HPDE6-E6E7 (cell line): ENCODE measurements around the gene CYFIP1.

ENCODE experiments used
- DNase-seq: peaks from one replicate; pipeline ENCODE4 v3.0.0; 2011; ENCODE audit warnings: missing footprints; ENCODE audit errors: extremely low spot score

Gene CYFIP1

DNA sequence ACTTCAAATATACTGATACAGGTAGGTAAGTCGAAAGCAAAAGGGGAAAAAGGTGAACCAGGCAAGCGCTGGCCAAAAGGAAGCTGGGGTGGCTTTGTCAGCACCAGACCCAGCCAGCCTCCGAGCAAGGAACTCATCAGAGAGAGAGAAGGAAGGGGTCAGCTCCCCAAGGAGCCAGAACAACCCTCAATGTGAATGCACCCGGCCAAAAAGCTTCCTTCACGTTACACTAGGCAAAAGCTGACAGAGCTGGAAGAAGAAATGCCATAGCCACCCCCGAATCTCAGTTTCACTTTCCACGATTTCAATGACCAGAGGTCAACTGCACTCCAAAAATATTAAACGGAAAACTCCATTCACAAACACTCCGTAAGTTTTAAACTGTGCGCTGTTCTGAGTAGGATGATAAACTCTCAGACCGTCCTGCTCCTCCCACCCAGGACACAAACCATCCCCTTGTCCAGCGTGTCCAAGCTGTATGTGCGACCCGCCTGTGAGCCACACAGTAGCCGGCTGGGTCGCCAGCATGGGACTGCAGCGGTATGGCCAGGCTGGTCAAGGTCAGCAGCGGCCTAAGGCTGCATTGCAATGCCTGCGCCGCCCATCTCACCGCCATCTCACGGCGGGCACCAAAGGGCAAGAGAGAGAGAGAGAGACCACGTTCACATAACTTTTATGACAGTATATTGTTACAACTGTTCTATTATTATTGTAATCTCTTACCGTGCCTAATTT lies 29.7 kb downstream of the CYFIP1 start:
- DNase-seq, result no peak

DNA sequence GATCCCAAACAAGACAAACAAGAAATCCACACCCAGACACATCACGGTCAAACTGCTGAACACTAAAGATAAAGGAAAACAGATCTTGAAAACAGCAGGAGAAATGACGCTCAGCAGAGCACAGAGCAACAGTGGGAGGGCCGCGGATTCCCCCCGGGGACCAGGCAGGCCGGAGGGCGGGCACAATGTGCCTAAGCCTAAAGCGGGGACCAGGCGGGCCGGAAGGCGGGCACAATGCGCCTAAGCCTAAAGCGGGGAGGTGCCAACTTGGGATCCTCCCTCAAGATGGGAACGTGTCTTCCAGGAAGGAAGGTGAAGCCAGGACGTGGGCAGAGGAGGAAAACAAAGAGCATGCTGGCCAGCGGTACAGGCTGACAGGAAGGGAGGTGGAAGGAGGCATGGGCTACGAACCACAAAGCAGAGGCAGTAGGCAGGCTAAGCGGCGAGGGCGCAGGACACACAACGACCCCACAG lies 31.1 kb downstream of the CYFIP1 start:
- no peak for DNase-seq

DNA sequence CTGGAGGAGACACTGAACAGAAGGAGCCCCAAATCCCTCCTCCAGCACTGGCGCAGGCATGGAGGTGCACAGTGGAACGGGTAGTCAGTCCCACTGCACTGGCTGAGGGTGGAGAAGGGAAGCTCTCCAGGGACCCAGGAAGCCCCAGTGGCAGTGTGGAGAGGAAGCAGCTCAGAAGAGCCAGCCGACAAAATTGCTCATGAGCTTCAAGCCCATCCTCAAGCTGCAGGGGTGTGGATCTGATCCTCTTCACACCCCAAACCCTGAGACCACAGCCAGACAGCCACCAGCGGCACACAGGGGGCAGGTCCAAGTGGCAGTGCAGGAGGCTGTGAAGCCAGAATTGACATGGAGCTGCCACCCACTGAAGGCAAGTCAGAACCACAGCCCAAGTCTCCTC lies 32.1 kb downstream of the CYFIP1 start:
- DNase-seq, result no peak

DNA sequence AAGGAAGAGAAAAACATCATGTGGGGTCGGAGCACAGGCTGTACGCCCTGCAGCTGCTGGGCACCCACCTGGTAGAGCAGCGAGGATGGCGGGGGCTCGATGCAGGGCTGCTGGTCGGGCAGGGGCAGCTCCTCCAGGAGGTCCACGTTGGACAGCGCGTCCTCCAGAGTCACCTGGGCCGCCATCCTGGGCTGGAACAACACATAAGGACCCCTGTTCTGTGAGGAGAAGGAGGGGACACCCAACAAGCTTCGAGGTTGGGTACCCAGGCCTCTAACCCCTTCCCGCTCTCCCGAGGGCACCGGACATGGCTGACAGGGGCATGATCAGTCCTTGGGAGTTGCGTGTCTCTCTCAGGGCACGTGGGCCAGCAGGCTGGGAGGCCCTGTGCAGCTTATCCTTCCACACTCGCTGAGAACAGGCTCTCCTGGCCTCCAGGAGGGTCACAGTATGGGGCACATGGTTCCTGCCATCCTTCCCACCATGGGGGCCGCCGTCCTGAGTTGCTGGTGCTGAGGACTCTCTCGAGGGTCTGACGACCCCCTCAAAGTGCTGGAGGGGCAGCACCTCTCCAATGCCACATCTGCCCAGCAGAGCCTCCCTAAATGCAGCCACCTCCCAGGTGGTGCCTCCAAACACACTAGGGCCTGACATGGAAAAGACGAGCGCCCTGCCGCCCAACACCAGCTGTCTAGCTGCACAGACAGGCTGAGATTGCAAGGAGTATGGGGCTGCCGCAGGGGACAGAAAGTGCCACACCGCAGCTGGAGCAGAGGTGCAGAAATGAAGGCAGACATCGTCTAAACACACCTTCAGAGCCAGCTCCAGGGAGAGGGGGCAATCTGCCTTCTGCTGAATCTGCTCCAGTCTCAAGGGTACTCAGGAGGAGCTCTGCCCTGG lies 32.8 kb downstream of the CYFIP1 start:
- DNase-seq, result no peak

DNA sequence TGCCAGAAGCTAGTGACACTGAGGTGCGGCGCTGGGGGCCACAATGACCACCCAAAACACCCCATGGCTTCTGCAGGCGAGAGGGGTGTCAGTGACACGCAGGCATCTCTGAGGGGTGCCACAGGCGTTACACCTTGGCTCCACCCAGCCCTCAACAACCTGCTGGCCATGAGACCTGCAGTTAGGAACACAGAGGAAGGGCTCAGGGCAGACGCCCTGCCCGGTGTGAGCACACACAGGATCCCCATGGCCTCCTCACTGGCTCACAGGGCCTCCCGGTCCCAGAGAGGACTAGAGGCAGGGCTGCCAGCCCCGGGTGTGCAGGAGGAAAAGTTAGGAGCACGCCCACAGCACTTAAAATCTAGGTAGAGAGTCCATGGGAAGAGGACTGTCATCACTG lies 35.1 kb downstream of the CYFIP1 start:
- no peak for DNase-seq

DNA sequence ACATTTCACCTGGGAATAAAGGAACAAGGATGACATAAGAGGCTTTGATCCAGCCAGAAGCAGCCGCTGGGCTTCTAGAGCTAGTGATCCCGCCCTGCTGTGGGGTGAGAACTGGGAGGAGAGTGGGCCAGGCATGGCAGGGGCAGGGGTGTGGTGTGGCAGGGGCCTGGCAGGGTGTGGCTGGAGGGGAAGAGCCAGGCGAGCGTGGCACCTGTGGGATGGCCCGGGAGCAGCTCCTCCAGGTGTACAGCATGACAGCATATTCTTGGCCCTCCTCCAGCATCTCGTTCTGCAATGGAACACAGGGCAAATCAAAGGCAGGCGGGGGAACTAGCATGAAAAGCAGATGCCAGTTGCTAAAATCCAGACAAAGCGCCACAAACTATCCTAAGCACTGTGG lies 35.5 kb downstream of the CYFIP1 start:
- DNase-seq, result no peak

DNA sequence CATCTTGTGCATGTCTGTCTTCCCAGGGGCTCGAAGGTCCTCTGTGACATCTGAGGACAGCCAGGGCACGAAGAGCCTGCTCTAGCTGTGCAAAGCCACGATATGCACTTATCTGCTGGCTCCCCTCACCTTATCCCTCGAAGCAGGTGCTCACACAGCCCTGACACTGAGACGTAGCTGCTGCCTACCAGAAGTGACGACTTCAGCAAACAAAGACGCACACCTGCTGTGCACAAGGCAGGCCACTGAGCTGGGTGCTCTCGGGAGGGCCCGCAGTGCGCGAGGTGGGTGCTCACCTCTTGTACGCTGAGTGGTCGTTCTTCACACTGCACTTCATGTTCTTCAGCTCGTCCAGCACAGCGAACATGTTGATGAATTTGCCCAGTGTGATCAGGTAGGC lies 37.3 kb downstream of the CYFIP1 start:
- DNase-seq, result no peak

DNA sequence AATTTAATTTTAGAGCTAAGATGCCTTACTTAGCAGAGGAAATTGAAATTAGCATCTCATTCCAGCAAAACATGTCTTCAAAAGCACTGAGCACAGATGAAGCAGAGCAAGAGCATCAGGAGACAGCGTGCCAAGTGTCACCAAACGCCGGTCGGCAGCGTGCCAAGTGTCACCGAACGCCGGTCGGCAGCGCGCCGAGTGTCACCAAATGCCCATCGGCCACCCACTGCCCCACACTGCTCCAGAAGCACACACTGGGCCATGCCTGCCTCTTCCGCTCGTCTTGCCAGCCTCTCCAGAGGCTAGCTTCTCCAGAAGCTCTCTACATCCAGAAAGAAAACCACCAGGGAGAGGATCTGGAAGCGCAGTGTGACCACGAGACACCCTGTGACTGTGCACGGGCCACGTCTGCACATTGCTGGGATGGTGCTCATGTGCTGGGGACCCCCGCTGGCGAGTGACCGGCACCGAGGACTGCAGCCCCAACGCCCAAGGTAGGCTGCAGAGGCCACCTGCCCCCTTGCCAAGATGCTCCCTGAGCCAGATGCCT lies 37.8 kb downstream of the CYFIP1 start:
- DNase-seq, result no peak

DNA sequence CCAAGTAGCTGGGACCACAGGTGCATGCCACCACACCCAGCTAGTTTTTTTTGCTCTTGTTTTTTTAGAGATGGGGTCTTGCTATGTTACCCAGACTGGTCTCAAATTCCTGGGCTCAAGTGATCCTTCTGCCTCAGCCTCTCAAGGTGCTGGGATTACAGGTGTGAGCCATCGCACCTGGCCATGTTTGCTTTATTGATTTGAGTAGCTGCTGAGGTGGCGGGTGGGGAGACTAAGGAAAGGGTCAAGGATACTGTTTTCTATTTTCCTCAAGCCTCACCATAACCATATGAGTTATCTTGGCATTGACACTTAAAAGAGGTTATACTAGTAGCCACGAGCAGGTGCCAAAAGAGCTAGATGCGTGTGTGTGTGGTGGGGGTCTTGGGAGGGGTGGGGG lies 39.0 kb downstream of the CYFIP1 start:
- no peak for DNase-seq

DNA sequence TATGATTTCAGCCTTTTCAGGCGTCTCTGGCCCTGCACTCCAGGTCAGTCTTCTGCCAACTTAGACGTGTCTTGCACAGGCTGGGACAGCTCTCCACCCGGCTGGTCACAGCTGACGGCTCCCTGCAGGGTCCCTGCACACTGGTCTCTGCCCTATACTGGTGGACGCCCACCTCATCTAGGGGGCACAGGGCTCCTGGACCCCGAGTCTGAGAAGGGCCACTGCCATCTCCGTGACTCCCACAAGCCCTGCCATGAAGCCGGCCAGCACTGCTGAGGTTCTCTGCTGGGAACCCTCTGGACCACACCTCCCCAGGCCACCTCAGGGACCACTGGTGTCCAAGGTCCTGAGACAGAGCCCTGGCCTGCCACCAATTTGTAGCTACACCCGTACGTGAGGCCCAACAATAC lies 40.5 kb downstream of the CYFIP1 start:
- DNase-seq, result no peak

DNA sequence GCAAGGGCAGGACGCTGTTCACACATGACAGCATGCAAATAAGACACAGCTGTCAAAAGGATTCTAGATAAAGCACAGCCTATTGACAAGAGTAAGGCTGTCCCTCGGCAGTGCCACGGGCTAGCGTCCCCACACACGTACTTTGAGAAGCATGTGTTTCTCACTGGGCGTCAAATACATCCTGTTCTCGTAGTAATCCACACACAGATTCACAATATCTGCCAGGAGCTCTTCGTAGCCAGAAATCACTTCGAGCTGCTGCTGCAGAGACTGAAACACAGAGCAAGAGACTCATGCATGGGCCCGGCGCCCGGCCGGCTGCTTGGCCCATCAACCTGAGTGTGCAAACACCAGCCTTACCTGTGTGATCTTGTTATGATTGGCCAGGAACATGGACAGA lies 41.1 kb downstream of the CYFIP1 start:
- no peak for DNase-seq

DNA sequence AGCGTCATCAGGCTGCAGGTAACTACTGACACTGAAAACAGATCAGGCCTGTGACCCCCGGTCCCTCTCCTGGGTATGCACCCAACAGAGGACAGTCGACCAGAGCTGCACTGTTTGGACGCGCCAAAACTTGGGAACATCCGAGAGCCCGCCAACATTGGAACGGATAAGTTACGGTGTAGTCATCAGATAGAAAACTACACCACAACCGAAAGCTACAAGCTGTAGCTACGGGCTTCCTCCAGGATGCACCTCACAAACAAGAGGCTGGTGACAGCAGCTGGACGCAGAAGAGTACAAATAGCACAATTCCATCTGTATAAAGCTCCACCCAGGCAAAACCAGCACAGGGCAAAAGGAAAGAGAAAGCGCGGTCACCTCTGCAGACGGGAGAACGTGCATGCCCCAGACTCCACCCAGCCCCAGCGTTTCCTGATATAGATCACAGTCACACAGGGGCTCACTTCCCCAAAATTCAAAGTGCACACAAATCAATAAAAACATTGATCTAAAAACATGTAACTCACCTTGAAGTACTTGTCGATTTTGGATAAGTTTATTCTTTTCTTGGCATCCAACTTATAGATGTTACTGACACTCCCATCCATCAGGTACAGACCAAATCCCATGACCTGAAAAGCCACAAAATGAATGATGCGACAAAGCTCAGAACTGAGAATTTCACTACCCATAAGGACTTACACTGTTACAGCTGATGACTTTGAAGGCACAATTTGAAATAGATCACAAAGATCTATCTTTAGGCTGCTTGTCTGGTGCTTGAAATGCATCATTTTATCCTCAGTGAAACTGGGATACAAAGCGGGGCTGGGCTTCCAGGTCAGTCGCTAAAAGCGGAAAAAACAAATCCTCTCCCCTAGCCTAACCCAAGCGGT lies 43.3 kb downstream of the CYFIP1 start:
- no peak for DNase-seq

DNA sequence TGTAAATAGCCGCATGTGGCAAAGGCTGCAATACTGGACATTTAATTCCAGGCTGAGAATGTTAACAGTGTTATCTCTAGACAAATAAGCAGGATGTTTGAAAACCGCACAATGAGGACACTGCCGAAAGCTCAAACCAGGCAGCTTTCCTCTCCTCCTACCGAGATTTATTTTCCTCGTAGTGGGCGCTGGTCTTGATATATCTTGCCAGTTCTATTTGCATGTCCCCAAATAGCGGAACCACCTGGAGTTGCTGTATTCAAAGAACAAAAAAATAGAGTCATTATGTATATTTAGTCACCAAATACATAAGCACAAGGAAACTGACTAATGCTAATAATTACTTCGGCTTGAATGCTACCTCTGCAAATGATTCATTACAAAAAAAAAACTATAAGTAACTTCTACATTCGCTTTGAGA lies 46.5 kb downstream of the CYFIP1 start:
- no peak for DNase-seq

DNA sequence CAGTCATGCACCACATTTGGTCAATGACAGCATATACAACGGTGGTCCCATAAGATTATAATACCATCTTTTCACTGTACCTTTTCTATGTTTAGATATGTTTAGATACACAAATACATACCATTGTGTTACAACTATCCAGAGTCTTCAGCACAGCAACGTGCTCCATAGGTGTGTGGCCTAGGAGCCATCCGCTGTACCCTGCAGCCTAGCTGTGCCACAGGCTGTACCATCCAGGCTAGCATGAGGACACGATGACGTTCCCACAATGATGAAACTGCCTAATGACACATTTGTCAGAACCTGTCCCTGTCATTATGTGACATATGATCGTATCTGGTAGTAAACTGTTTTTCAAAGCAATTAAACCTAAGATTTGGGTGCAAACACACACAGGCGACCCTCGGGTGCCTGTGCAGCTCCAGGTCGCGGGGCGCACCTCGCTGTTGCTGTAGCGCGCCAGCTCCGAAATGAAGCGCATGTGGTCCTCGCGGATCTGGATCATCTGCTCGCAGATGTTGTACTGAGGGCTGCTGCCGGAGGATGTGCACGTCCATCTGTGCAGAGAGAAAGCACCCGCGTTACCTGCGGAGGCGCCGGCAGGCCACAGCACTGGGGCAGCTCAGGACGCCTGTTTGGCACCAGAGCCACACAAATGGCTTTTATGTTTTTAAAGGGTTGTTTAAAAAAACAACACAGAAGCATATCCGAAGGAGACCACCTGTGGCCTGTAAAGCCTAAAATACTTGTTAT lies 48.2 kb downstream of the CYFIP1 start:
- DNase-seq, result no peak

DNA sequence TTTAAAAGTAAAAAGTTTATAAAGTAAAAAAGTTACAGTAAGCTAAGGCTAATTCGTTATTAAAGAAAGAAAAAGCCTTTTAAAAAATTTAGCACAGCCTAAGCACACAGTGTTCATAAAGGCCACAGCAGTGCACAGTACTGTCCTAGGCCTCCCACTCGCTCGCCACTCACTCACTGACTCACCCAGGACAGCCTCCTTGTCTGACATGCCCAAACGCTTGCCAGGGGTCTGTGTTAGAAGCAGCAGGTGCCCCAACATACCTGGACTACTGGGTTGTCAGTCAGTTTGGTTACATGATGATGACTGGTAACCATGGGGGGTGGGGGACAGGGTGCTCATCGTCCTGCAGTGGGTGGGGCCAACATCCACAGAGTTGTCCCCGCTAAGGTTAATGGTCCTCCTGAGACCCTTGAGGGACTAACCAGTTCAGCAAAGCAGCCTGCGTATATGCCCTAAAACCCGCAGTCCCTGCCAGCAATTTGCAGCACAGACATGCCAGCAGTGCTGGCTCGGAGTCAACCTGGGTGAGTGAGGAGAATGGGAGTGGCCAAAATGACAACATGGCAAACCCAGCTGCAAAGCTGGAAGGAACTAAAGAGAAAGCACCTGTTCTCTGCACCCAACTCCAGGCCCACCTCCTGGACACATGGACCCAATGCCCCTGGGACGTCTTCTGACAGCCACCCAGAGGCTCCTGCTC lies 49.2 kb downstream of the CYFIP1 start:
- DNase-seq, result peak; percentile 49

DNA sequence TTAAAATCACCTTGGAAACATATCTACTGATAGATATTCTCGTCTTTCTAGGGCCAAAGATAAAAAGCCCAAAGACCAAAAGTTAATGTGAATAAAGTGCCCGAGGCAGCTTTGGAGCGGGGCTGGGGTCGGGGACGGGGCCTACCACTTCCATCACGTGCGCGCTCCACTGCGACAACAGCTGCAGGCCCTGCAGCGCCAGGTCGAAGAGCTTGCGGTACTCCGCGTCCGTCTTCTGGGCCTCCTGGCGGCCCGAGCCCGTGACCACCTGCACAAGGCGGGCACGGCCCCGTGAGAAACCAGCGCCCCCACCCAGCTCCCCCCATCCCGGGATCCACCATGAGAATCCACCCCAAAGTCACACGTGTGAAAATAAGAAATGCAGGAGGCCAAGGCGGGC lies 52.4 kb downstream of the CYFIP1 start:
- no peak for DNase-seq

DNA sequence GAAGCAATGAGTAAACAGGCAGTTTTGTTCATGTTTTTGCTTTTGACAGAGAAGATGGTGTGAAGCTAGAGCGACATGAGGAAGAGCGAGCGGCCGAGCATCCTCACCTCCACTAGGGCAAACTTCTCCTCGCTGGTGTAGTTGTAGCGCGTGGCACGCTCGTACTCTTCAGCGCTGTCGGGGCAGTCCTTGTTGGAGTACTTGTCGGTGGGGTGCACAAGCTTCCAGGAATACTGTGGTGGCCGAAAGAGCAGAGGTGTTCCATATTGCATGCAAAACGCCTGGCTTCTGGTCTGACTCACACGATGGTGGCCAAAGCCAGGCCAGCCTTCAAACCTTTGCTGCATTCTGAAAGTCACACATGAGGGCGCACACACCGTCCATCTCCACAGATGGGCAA lies 54.3 kb downstream of the CYFIP1 start:
- DNase-seq, result no peak

DNA sequence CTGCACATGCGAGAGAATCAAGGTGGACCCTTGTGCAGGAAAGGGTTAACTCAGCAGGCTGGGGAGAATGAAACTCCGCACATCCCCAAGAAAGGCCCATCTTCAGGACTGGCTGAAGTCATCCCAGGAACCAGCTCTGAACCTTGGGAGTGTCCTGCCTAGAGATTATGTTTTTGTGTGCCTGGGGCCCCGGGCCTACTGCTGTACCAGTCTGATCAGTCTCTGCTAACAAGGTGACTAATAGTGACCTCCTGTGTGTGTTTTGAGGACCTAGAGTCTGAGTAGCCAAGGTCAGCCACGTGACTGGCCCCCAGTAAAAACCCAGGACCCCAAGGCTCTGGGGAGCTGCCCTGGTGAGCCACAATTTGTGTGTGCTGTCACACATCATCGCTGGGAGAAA lies 58.2 kb downstream of the CYFIP1 start:
- no peak for DNase-seq

DNA sequence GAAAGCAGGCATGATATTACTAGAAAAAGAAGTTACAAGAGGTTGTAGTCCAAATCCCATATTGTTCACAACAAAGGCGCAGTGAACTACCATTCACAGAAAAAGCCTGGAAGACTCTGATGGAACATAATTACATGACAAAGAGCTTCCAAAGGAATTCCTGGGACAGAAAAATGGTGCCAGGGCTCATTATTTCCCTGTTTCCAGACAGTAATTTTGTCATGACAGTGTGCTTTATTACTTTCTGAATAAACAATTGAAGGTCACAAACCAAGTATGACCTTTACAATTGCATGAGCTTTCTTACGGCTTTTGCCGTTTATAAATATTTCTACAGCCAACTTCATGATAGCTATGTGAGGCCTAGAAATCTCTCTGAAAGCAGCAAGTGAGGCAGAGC lies 61.0 kb downstream of the CYFIP1 start:
- no peak for DNase-seq

DNA sequence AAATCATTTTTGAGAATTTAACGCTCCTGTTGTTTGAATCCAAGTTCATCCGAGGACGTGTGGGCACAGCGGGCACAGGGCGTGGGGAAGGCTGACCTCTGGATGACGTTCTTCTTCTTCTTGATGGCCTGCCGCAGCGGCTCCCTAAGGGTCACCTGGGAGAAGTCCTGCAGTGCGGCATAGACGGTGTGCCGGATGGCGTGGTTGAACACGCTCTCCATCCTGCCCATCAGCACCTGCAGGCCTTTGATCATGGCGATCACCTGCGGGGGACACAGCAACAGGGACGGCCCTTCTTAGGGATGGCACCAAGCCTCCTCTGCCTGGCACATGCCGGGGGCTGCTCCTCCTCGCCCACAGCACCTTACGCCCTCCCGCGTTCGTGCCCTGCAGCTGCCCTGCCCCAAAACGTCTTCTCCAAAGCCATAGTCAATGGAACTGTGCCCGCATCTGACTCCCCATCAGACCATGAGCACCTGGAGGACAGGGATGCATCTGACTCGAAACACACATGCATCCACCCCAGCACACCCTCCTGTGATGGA lies 61.5 kb downstream of the CYFIP1 start:
- no peak for DNase-seq
